ENCODE results near the gene FGF14.

DNA sequence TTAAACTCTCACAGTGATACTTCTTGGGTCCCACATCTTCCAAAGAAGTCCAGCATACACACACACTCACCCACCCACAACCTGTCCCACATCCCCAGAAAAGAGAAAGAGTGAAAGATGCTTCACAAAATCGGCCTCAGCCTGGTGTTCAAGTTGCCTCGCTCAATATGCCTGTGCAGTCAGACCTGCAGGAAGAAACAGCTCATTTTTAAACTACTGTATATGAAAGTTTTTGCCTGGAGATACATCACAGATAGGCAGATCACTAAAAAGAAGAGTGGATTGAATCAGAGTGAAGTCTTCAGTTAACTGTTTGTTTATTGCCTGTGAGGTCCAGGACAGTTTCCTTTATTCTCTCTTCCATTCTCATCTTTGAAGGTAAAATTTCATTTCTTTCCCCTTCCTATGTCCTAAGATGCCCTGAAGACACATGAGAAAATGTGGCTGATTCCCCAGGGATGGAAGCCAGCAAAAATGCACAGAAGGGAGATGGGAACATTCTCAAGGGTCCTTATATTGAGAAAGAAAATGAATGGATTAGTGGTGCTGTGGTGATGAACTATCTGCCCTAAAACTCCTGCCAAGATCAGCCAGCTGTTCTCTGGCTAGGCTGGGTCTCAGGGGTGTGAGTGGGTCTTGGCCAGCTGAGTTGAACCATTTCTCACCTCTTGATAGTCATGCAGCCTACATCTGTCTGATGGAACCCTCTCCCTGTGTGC lies 690.4 kb downstream of the FGF14 start:
- TF ChIP-seq, protein P1, sequence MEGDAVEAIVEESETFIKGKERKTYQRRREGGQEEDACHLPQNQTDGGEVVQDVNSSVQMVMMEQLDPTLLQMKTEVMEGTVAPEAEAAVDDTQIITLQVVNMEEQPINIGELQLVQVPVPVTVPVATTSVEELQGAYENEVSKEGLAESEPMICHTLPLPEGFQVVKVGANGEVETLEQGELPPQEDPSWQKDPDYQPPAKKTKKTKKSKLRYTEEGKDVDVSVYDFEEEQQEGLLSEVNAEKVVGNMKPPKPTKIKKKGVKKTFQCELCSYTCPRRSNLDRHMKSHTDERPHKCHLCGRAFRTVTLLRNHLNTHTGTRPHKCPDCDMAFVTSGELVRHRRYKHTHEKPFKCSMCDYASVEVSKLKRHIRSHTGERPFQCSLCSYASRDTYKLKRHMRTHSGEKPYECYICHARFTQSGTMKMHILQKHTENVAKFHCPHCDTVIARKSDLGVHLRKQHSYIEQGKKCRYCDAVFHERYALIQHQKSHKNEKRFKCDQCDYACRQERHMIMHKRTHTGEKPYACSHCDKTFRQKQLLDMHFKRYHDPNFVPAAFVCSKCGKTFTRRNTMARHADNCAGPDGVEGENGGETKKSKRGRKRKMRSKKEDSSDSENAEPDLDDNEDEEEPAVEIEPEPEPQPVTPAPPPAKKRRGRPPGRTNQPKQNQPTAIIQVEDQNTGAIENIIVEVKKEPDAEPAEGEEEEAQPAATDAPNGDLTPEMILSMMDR (IDR thresholded peaks at IDR 0.05; ENCODE audit: extremely low read depth in 1 of 2, insufficient read depth in 1 of 2, low read depth in 1 of 2, low read length in 2 of 2): no peak
- no peak for TF ChIP-seq POLR2A (IDR thresholded peaks at IDR 0.05; ENCODE audit: low read depth, low read length)
- TF ChIP-seq EZH2 (IDR thresholded peaks at IDR 0.05; ENCODE audit: borderline replicate concordance, low read depth, low read length, severe bottlenecking): no peak
- TF ChIP-seq MYC (IDR thresholded peaks at IDR 0.05; ENCODE audit: low read depth, low read length): no peak
- TF ChIP-seq, protein P2, sequence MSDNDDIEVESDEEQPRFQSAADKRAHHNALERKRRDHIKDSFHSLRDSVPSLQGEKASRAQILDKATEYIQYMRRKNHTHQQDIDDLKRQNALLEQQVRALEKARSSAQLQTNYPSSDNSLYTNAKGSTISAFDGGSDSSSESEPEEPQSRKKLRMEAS (IDR thresholded peaks at IDR 0.05; ENCODE audit: insufficient read depth, insufficient read length): no peak
